GM12892 (cell line): ENCODE measurements around the gene GRM7.

Source experiments
- POLR2A ChIP-seq: IDR thresholded peaks from 2 replicates; pipeline ENCODE4 v1.6.1; 2011; ENCODE audit warnings: low read depth, low read length, control low read depth
- POLR2AphosphoS5 ChIP-seq: IDR thresholded peaks from 2 replicates; pipeline ENCODE4 v1.6.1; 2011; ENCODE audit warnings: low read depth, low read length, control low read depth
- TAF1 ChIP-seq: IDR thresholded peaks from 2 replicates; pipeline ENCODE4 v1.6.1; 2011; ENCODE audit warnings: low read depth, mild to moderate bottlenecking, control low read depth, low read length, borderline replicate concordance

DNA sequence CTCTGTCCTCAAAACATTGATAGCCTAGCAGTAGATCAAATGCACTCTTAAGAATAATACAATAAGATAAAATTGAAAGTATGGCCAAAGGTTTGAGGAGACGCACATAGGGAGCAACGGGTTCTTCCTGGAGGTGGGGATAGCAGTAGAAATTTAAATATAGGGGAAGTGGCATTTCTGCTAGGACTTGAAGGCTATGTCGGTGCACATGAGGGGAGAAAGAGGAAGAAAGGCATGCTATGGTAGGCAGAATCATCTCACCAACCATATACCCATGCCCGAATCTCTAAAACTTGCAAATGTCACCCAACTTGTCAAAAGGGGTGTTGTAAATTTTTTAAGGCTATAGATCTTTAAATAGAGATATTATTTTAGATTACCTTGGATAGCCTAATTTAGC is 905.6 kb downstream of the GRM7 start:
- TF ChIP-seq POLR2AphosphoS5 (no peak), POLR2A (no peak), TAF1 (no peak)
